ES-I3 (cell line): ENCODE data around the gene RBAK.
"Not testable (repeated sequence)": the region's sequence is repeated elsewhere in the genome, so short reads cannot be mapped to it uniquely, and the experiment has no call there.

Experiments
- H3K36me3 ChIP-seq: 2 replicates; pipeline ENCODE4 v1.6.1; 2013; ENCODE audit warnings: mild to moderate bottlenecking, low read length, control low read depth, moderate library complexity; ENCODE audit not compliant: insufficient read depth
- H3K4me1 ChIP-seq: 2 replicates; pipeline ENCODE4 v1.6.1; 2013; ENCODE audit warnings: mild to moderate bottlenecking, control low read depth, low read length; ENCODE audit not compliant: insufficient read depth
- H3K9ac ChIP-seq: 2 replicates; pipeline ENCODE4 v1.6.1; 2013; ENCODE audit warnings: low read depth, mild to moderate bottlenecking, low read length, moderate library complexity
- H3K9me3 ChIP-seq: 2 replicates; pipeline ENCODE4 v1.6.1; 2013; ENCODE audit warnings: mild to moderate bottlenecking, low read length, moderate library complexity; ENCODE audit not compliant: control insufficient read depth, insufficient read depth

The RBAK gene

GRCh38 chr7:5045558-5046396 lies at the start of gene RBAK:
TSS of gene RBAK (plus strand) at chr7:5045860. CDS start at chr7:5048077, 2,217 bp downstream.
- Histone ChIP-seq H3K4me1 (no peaks in the 10 kb centered on the region), H3K36me3 (no peaks in the 10 kb centered on the region), H3K9ac (peak within 1 kb of the TSS; percentile 62), H3K9me3 (peaks cover 4% of the 10 kb centered on the region)

DNA sequence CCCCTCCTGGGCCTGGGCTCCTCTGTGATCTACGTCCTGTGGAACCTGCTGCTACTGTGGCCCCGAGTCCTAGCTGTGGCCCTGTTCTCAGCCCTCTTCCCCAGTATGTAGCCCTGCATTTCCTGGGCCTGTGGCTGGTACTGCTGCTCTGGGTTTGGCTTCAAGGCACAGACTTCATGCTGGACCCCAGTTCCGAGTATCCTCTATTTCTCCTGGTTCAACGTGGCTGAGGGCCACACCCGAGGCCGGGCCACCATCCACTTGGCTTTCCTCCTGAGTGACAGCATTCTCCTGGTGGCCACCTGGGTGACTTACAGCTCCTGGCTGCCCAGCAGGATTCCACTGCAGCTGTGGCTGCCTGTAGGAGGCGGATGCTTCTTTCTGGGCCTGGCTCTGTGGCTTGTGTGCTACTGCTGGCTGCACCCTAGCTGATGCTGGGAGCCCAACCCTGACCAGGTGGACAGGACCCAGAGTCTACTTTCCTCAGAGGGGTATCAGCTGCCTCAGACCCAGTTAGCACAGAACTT lies 48.9 kb upstream of the RBAK start:
- H3K9me3 ChIP-seq, result no peaks in the 10 kb centered on the region
- no peak overlapping the region for H3K9ac ChIP-seq
- peaks cover 16% of the 10 kb centered on the region for H3K36me3 ChIP-seq
- no peaks in the 10 kb centered on the region for H3K4me1 ChIP-seq

DNA sequence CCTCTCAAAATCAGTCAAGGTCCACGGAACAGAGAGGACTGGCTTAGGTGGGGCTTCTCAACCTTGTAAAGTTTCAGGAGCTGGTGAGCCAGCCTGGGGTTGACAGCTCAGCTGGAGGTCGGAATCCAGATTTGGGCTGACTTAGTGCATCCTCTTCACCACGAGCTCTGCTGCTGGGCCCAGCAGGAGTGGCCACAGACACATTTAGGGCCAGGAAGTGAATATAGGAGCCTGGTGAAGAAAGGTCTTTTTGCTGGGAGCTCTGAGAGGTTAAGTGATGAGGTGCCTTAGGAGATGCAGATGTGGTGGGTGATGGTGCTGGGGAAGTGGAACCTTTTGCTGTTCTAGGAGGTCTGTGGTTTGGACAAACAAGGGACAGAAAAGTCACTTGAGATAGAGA lies 47.4 kb upstream of the RBAK start:
- H3K4me1 ChIP-seq, result no peaks in the 10 kb centered on the region
- no peak overlapping the region for H3K9ac ChIP-seq
- H3K36me3 ChIP-seq, result peaks cover 14% of the 10 kb centered on the region
- H3K9me3 ChIP-seq, result no peaks in the 10 kb centered on the region

- peaks cover 11% of the 10 kb centered on the region for H3K36me3 ChIP-seq
These were observed 46.8 kb upstream of the RBAK start for GRCh38 chr7:4998910-4999309.

DNA sequence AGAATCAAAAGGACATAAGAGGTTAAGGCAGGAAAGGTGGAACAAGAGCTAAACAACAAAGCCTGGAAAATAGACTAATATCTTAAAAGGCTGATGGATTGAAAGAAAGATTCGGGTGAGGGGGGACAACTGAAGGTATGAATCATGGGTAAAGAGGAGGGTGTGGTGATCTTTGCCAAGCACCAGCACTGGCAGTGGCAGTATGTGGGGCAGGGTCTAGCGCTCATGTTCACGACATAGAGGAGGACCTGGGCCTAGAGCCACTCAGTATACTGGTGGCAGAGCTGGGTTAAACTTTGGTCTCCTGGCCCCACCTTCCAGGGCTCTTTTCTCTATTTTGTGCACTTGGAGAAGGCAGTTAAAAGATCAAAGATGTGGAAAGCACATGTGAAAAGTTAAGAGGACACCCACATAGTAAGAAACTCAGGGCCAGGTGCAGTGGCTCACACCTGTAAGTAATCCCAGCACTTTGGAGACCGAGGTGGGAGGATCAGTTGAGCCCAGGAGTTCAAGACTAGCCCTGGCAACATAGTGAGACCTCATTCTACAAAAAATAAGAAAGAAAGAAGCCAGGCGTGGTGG lies 46.2 kb upstream of the RBAK start:
- H3K9ac ChIP-seq, result no peak overlapping the region
- no peaks in the 10 kb centered on the region for H3K4me1 ChIP-seq
- H3K9me3 ChIP-seq, result no peaks in the 10 kb centered on the region
- peaks cover 6% of the 10 kb centered on the region; the same call in 1 of the 2 replicates for H3K36me3 ChIP-seq

More at GRCh38 chr7:4998910-4999309, 46.8 kb upstream of the RBAK start:
- Histone ChIP-seq H3K4me1 (no peaks in the 10 kb centered on the region), H3K9ac (no peak overlapping the region), H3K9me3 (no peaks in the 10 kb centered on the region)

GRCh38 chr7:5001003-5001402 lies 44.7 kb upstream of the RBAK start:
- Histone ChIP-seq H3K36me3 (peaks cover 2% of the 10 kb centered on the region; the same call in 1 of the 2 replicates), H3K4me1 (0 out of 2 replicates have a peak, but pooled peaks cover 4% of the 10 kb centered on the region), H3K9ac (no peak overlapping the region), H3K9me3 (no peaks in the 10 kb centered on the region)

- H3K4me1 ChIP-seq, result 0 out of 2 replicates have a peak, but pooled peaks cover 4% of the 10 kb centered on the region
- no peaks in the 10 kb centered on the region for H3K9me3 ChIP-seq
- peaks cover 2% of the 10 kb centered on the region; the same call in 1 of the 2 replicates for H3K36me3 ChIP-seq
- no peak overlapping the region for H3K9ac ChIP-seq
These were observed 43.7 kb upstream of the RBAK start for GRCh38 chr7:5001911-5002310.

GRCh38 chr7:5005066-5005465 lies 40.6 kb upstream of the RBAK start:
- H3K9ac ChIP-seq, result no peak overlapping the region
- H3K9me3 ChIP-seq, result no peaks in the 10 kb centered on the region
- H3K36me3 ChIP-seq, result no peaks in the 10 kb centered on the region; the same call in 1 of the 2 replicates

DNA sequence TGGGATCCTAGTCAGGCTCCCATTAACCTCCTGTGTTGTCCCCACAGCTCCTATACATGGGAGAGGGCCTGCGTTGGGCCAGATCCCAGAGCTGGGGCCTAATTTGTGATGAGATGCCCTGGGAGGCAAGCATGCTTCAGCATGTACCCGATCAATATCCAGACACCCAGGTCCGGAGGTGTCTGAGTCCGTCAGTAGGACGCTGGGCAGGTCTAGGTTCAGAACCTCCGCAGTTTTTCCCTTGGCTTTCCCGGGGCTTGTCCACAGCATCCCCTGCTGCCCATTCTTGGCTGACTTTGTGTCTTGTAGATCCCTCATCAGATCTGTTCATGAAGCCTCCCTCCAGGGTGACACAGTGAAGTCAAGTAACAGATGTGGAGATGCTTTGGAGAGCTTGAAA lies 32.7 kb upstream of the RBAK start:
- no peak overlapping the region for H3K9ac ChIP-seq
- no peaks in the 10 kb centered on the region for H3K36me3 ChIP-seq
- no peaks in the 10 kb centered on the region for H3K9me3 ChIP-seq
- no peaks in the 10 kb centered on the region for H3K4me1 ChIP-seq

More at GRCh38 chr7:5005066-5005465, 40.6 kb upstream of the RBAK start:
- 0 out of 2 replicates have a peak, but pooled peaks cover 4% of the 10 kb centered on the region for H3K4me1 ChIP-seq

- not testable (repeated sequence) for H3K9me3 ChIP-seq, H3K4me1 ChIP-seq, H3K36me3 ChIP-seq, H3K9ac ChIP-seq
These were observed 29.7 kb upstream of the RBAK start for GRCh38 chr7:5015936-5016335.

GRCh38 chr7:5017626-5018025 lies 28.0 kb upstream of the RBAK start:
- not testable (repeated sequence) for H3K9ac ChIP-seq, H3K4me1 ChIP-seq, H3K36me3 ChIP-seq, H3K9me3 ChIP-seq

- H3K9me3 ChIP-seq, result peaks cover 2% of the 10 kb centered on the region; the same call in 1 of the 2 replicates
- H3K36me3 ChIP-seq, result no peaks in the 10 kb centered on the region; the same call in 1 of the 2 replicates
- H3K9ac ChIP-seq, result no peak overlapping the region
- no peaks in the 10 kb centered on the region for H3K4me1 ChIP-seq
These were observed 25.6 kb upstream of the RBAK start for GRCh38 chr7:5020098-5020497.

DNA sequence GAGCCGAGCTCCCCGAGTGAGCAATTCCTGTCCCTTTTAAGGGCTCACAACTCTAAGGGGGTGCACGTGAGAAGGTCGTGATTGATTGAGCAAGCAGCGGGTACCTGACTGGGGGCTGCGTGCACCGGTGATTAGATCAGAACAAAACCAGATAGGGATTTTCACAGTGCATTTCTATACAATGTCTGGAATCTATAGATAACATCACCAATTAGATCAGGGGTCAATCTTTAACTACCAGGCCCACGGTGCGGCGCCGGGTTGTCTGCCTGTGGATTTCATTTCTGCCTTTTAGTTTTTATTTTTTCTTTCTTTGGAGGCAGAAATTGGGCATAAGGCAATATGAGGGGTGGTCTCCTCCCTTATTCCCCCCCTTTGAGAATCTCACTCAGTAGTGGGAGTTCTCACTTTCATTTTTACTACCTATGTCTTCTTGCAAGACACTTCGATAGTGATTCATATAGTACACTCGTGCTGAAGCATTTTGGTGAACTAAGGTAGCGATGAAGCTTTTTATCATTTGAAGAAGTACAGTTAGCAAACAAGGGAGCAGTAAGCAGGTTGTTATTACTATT lies 24.6 kb upstream of the RBAK start:
- H3K9me3 ChIP-seq, H3K9ac ChIP-seq, H3K4me1 ChIP-seq, H3K36me3 ChIP-seq: not testable (repeated sequence)

- not testable (repeated sequence) for H3K4me1 ChIP-seq, H3K9me3 ChIP-seq, H3K9ac ChIP-seq, H3K36me3 ChIP-seq
These were observed 22.0 kb upstream of the RBAK start for GRCh38 chr7:5023626-5024025.
